Left forelimb (tissue), 1 donor: ENCODE results near the gene CCNQ.

ENCODE experiments used
- DNase-seq: peaks from one replicate; pipeline ENCODE4 v3.0.0-alpha.2; 2018; ENCODE audit warnings: low spot score

Gene CCNQ

DNA sequence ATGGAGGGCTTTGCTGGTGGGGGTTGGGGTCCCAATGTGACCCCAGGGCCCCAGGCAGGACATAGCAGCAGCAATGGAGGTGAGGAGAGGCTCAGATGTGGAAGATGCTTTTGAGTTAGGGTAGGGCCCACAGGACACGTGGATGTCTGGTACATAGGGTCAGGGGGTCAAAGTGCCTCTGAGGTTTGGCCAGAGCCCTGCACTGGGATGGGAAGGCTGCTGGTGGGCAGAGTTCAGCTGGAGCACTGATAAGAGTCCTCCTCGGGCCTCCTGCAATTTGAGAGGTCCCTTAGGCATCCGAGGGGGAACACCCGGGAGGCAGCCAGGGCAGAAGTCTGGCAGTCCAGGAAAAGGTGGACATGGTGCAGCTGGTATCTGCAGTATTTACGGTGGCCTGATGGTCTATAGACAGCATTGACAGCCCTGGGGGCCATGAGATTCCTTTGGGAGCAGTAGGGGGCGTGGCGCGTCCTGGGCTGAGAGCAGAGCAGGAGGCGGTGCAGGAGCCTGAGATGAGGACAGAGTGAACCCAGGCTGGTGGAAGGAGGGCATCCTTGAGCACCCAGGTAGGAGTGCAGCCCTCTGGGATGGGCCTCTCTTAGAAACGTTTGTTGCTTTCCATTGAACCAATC is 22.6 kb downstream of the CCNQ start:
- no peak for DNase-seq

DNA sequence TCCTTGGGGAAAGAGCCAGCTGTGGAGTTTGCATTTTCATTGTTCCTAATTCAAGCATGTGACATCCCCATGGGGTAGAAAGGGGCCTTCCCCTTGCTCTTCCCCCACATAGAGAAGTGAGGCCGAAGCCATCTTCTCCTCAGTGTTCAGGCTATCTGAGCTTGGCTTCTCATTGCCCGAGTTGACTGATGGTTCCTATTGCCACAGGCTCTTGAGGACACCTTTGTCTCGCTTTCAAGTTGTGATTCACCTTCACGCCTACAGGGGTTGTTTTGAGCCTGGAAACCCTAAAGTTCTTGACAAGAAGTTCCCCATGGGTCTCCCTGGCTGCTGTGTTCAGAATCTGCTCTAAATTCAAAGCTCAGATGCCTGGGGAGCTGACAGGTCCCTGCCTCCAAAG is 25.0 kb downstream of the CCNQ start:
- DNase-seq, result no peak

DNA sequence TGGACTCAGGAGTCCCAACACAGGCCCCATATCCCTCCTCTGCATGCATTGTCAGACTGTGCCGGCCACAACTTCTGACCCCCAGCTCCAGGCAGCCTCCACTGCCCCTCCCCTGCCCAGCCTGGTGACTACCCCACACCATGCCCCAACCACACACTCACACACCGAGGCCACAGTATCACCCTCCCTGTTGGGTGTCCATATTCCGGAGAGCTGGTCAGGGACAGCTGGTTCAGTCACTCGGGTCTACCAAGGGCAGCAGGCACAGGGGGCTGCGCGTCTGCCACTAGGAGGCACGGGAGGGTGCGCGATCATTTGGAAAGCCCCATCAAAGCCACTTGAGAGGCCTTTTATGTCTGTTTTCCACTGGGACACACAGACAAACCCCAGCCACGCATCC is 26.3 kb downstream of the CCNQ start:
- DNase-seq, result no peak

DNA sequence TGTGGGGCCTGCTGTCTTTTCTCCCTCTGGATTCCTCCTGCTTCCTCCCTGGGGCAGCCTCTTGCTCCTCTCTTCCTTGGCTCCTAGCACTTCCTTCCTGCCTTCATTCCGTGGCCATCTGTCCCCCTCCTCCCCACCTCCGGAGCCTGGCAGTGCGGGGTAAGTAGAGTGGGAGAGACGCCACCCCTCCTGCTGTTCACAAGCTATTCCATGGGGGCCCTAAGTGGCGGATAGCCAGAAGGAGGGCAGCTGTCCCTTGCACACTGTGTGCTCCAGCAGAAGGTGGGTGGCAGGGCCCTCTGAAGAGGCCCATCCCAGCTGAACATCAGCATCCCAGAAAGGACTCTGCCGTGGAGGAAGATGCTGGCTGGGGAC is 27.4 kb downstream of the CCNQ start:
- no peak for DNase-seq

DNA sequence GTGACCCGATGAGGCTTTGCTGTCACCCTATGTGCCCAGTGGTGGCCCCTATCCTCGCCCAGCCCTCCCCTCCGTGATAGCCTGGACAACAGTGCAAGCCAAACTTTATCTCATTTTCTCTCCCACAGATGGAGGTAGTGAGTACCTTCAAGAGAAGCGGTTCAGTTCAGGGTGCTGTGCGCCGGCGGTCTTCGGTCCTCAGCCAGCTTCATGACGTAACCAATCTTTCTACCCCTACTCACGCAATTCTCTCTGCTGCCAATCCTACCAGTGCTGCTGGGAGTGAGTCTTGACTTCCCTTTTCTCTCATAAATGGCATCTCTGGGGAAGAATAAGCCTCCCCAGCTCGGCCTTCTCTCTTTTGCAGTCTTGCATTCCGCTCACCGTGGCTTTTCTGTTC is 29.5 kb downstream of the CCNQ start:
- no peak for DNase-seq

DNA sequence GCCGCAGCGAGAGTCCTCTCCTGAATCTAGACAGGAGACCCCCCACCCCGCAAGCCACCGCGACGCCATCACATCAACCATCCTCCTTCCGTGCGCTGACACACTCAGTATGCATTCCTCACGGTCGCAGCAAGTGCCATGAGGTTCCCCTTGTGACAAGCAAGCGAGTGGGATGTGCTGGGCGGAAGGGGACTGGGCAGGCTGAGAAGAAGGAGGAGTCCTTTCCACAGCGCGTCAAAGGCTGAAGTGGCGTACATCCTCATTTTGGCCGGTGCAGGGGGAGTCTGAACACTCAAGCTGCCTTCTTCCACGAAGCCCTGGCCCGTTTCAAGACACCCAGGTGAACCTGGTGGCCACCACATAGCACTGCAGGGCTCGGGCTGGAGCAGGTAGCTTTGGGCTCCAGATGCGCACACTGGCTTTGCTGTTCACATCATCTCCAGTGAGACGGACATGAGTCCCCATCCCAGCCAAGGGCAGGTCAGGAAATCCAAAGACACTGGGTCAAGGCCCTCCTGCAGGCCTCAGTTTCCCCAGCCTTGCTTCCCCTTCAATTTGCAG is 30.4 kb downstream of the CCNQ start:
- DNase-seq, result no peak

DNA sequence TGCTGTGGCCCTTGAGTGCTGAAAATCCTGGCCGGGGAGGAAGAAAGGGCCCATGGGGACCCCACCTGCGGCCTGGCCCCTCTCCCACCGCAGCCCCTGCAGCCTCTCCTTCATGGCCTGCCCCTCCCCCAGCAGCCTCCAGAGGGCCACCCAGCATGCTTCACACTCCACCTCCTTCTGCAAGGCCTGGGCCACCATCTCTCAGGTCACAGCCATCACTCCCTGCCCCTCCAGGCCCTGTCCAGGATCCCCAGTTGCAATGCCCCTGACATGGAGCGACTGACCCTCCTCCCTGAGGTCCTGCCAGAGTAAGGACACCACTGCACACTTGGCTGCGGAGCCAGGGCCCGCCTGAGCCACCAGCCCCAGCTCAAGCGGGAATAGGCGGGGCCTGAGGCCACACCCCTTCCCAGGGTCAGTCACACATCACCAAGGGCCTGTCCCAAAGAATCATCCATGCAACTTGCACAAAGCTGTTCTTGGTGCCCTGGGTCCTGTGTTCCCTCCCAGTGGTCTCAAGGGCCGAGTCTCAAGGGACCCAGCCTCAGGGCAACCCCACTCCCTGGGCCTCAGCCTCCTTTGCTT is 32.9 kb downstream of the CCNQ start:
- DNase-seq, result no peak

DNA sequence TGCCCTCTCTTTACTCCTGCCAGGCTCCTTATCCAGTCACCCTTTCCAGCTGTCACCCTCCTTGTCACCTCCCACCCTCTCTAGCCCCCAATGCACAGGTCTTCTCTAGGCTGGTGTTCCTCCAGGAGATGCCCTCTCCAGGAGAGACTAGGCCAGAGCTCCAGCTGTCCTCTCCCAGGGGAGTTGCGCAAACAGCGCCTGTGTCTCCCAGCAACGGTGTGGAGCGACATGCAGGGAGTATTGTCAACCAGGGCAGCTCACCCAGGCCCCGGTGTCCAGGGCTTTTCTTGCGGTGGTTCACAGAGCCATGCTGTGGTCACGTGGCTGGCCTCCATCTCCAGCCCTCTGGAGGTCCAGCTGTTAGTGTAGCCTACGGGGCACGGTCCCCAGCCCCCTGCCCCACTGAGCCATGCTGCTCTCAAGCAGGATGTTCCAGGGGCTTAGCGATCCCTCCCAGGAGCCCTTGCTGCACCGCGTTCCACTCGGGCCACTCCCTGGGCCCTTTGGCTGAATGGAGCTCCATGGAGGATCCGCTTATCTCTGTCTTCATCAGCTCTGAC is 34.8 kb downstream of the CCNQ start:
- DNase-seq, result no peak

DNA sequence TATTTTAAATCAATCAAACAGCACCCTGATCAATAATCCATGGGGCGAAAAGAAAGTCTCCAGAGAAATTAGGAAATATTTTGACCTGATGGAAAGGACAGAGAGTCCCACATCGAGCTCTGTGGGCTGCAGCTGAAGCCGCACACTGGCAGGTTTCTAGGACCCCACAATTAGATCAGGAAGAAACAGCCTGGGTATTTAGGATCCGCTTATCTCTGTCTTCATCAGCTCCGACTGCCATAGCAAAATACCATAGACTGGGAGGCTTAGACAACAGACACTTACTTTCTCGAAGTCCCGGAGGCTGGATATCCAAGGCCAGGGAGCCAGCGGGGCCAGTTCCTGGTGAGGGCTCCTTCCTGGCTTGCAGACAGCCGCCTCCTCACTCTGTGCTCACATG is 36.4 kb downstream of the CCNQ start:
- no peak for DNase-seq

DNA sequence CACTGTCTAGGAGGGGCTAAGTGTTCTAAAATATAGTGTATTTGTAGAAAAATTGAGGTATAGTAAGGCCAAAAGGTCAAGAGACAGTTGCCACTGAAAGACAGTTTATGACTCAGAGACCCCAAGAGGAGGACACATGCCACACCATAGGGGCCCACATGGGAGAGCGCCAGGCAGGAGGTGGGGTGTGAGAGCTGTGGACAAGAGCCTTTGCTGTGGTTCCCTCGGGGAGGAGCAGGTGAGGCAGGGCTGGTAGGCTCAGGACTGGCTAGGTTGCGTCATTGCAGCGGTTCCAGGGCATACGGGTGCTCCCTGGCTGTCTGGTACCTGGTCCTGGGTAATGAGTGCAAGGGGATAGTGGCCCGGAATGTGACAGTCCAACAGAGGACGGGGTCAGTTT is 37.6 kb downstream of the CCNQ start:
- no peak for DNase-seq

DNA sequence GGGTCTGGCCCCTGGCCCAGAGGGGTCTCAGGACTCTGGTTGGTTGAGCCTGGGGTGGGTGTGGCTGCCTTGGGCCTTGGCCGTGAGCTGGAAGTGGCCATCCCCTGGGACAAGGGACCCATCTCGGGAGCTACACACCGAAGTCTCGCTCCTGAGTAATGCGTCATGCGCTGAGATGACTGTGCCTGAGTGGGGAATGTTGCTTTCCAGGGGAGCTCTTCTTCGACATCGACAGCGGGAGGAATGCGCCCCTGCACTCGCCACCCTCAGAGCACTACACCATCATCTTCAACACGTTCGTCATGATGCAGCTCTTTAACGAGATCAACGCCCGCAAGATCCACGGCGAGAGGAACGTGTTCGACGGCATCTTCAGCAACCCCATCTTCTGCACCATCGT is 38.5 kb downstream of the CCNQ start:
- no peak for DNase-seq

DNA sequence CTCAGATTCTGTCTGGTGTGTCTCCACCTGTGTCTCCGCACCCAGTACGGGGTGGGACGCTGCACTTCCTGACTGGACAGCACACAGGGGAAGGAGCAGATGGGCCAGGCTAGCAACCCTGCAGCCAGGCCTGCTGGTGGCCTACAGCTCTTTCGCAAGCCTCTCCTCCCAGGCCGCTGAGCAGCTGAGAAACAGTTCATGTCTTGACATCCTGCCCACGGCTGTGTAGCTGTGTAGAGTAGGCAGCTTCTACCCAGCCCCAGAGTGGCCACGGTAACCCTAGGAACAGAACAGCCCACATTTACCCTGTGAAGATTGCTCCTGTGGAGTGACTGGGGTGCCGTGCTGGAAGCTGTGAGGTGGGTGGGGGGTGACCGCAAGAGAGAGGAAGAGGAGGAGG is 38.9 kb downstream of the CCNQ start:
- DNase-seq, result no peak

DNA sequence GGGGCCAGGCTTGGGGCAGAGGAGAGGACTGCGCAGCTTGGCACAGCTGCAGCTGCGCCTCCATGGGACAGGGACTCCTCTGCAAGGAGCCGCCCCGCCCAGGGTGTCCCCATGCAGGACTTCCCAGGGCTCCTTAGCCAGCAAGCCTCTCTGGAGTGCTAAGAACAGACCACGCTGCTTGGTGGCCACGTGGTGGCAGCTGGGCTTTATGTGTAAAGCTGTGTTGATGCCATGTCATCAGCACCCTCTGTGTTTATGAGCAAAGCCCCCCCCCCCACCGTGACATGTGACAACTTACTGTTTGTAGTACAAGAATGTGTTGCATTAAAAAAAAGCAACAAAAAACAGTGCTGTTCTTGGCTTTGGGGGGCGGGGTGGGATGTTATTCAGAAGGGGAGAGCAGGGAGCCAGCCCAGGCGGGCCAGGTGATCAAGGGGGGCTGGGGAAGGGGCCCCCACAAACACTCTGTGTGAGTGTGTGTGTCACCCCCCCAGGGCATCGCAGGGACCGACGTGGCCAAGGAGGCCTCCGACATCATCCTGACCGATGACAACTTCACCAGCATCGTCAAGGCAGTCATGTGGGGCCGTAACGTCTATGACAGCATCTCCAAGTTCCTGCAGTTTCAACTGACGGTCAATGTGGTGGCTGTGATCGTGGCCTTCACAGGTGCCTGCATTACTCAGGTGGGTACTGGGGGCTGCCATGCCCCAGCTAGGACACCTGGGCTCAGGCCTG is 41.2 kb downstream of the CCNQ start:
- no peak for DNase-seq

DNA sequence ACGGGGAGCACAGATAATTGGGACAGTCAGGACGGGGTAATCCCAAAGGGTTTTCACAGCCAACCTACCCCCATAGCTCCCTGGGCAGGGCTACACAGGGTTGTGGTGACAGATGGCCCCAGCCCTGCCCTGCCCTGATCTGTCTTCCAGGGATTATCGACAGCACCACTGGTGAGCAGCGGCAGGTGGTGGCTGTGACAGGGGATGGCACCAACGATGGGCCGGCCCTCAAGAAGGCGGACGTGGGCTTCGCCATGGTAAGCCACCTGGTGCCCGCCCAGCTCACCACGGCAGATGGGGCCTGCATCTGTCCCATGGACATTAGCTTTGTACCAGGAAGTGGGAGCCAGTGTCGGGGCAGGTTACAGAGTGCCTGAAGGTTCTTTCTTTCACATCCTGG is 42.2 kb downstream of the CCNQ start:
- DNase-seq, result no peak

DNA sequence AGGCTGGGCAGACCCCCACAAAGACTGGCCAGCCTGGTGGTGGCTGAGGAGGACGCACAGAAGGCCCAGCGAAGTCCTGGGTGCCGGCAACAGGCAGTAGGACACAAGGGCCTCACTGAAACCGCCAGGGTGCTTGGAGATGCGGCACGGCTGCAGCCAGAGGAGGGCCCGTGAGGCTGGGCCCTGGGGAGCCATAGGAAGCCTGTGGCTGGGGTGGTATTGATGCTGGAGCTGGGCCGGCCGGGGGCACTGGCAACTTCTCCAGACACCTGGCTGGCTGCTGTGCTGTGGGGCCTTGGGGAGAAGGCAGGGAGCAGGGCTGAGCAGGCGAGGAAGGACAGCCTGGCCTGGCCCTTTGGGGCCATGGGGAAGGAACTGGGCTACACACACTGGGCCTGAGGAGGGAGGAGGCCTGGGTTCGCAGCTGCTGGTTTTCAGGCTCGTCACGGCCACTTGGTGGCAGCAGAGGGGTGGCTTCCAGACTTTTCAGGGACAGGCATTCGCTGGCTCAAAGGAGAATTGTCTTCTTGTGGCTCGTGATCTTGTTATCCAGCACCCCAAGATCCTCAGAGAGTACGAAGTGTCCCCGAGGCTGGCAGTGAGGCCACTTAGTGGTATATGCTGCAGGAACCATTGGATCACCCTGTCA is 44.3 kb downstream of the CCNQ start:
- no peak for DNase-seq

DNA sequence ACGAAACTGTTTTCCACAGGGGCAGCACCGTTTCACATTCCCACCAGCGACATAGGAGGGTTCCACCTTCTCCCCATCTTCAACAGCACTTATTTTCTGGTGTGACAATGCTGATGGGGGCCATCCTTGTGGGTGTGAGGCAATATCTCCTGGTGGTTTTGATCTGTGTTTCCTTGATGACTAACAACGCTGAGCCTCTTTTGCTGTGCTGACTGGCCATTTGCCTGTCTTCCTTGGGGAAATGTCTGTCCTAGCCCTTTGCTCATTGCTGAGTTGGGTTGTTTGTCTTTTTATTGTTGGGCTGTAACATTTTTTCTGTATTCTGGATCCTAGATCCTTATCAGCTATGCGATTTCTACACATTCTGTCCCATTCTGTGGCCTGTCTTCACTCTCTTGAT is 47.8 kb downstream of the CCNQ start:
- no peak for DNase-seq

DNA sequence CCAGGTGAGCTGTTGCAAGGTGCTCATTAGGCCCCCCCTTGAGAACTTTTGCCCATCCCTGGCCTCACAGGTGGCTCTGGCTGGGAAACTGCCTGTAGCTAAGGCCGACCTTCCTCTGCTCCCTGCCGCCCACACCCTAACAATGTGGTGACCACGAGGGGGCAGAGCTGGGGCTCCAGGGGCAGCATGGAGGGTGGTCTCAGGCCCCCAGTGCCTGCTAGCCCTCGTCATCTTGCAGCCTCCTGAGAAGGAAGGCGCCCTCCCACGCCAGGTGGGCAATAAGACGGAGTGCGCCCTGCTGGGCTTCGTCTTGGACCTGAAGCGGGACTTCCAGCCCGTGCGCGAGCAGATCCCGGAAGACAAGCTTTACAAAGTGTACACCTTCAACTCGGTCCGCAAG is 49.1 kb downstream of the CCNQ start:
- no peak for DNase-seq

DNA sequence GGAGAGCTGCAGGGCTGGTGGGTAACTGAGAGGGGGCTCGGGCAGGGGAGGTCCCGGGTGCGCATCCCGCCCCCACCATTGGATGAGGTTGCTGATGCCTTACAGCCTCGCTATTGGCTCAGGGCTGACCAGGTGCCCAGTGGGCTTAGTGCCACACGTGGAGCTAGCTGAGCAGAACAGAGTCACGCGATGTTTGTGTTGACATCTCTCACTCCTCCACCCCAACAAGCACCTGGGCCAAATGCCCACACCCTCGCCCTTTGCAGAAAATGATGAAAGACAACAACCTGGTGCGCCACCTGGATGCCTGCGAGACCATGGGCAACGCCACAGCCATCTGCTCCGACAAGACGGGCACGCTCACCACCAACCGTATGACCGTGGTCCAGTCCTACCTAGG is 49.7 kb downstream of the CCNQ start:
- DNase-seq, result no peak

DNA sequence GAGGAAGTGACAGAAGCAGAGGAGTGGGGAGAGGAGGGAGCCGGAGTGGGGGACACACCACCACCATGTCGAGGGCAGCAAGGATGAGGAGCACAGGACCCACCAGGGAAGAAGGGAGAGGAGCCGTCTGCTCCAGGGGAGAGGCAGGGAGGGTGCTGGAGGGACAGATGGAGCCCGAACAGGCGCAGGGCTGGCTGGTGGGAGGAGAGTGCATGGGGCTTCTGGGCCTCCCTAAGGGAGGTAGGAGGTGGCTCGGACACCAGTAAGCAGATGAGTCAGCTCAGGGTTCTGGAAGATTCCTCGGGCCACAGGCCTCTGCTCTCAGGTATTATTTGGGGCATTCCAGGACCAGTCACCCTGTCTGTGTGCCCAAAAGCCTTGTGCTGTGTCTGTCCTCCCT is 51.7 kb downstream of the CCNQ start:
- DNase-seq, result no peak

DNA sequence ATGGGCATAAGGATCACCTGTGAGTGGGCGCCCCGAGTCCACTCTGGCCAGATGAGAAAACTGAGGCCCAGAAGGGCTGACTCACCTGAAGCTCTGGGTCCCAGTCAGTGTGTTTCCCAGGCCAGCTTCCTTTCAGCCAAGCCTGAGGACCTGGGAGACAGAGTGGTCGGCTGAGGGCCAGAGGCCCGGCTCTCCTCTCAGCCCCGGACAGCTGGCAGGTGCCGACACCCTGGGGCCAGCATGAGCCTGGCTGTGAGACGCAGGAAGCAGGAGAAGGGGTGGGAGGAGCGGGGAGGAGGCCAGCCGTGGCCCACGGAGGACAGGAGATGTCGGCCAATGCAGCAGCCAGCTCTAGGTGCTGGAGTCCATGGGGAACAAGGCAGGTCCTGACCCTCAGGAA is 52.6 kb downstream of the CCNQ start:
- DNase-seq, result no peak

DNA sequence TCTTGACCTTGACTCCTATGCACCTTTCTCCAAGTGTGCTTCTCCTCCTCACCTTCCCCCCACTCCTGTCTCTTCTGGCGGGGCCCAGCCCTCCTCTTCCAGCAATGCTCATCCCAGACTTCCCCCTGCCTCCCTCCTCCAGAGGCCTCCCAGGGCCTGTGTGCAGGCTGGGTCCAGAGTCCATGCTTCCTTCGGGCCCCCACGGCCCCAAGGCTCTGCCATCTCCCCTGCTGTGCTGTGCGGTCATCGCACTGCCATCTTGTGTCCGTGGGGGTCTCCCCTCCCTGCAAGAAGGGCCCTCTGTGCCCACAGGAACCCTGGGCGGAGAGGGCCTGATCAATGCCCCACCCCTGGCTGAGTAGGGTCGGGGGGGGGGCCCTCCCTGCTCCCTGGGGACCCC is 54.2 kb downstream of the CCNQ start:
- DNase-seq, result no peak

DNA sequence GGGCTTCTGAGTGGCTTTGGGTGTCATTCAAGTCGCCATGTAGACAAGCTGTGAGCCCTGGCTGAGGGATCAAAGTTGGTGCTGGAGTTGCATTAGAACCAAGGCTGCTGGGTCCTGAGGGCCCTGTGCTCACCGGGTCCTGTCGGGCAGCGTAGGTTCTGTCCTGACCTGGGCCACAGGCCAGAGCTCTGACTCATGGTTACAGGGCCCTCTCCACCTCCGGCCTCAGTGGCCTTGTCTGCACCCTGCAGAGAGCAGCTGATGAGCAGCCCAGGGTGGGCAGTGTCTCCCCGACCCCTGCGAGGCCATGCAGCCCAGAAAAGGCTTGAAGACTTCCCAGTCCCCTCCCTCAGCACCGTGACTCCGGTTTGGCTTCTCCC is 59.0 kb downstream of the CCNQ start:
- no peak for DNase-seq
